DOHH2 (cell line): Measurements from ENCODE around the gene SLC26A1.

Experiments
- CTCF ChIP-seq: fragments of 200-600 bp; sonication (generic); IDR thresholded peaks from one replicate; pipeline ENCODE4 v1.5.1; 2014; ENCODE audit warnings: antibody characterized with exemption, mild to moderate bottlenecking, low read depth, low read length; ENCODE audit not compliant: poor library complexity, severe bottlenecking
- EZH2phosphoT487 ChIP-seq: fragments of 200-600 bp; sonication (generic); IDR thresholded peaks from 2 replicates; pipeline ENCODE4 v1.6.1; 2017; ENCODE audit warnings: borderline replicate concordance, mild to moderate bottlenecking, antibody characterized with exemption, low read length, moderate library complexity, mixed read lengths

GRCh38 chr4:1031346-1031745 lies 38.1 kb upstream of the SLC26A1 start:
- no peak for TF ChIP-seq CTCF
- no peak for TF ChIP-seq EZH2phosphoT487
